HepG2 (cell line): ENCODE data around the gene SERPINA9. TPM values are rescaled to one million over a fixed set of nuclear protein-coding genes. Genes with fewer than 3 reads are reported as not detected.

ENCODE experiments used
- FOXO1 ChIP-seq: sonication (generic); formaldehyde crosslinking; IDR thresholded peaks from 2 replicates; pipeline ENCODE4 v1.4.0; 2020; ENCODE audit warnings: missing genetic modification reagents
- FOXP1 ChIP-seq, 2 experiments: fragments of 450-650 bp in 1 of 2; IDR thresholded peaks; 2 replicates each; pipeline ENCODE4 v1.6.1; 2017 to 2018; ENCODE audit warnings: antibody characterized with exemption in 1 of 2
- GATAD2A ChIP-seq: IDR thresholded peaks from 2 replicates; pipeline ENCODE4 v1.6.1; 2016
- GFI1 ChIP-seq: sonication (generic); formaldehyde crosslinking; IDR thresholded peaks from 2 replicates; pipeline ENCODE4 v1.5.0; 2020; ENCODE audit warnings: missing genetic modification reagents, mild to moderate bottlenecking, borderline replicate concordance
- HBP1 ChIP-seq: IDR thresholded peaks from 2 replicates; pipeline ENCODE4 v1.6.1; 2016; ENCODE audit warnings: low read depth, control low read depth
- MTF2 ChIP-seq: sonication (generic); formaldehyde crosslinking; IDR thresholded peaks from 2 replicates; pipeline ENCODE4 v1.5.0; 2020; ENCODE audit warnings: missing genetic modification reagents, borderline replicate concordance
- NR2F1 ChIP-seq, 2 experiments: fragments of 450-650 bp in 1 of 2; formaldehyde crosslinking in 1 of 2; IDR thresholded peaks; 2 replicates each; pipeline versions ENCODE4 v1.5.0 to v1.6.1; 2016 to 2020; ENCODE audit warnings: mild to moderate bottlenecking in 1 of 2, missing compliant biosample characterization in 1 of 2, missing genetic modification reagents in 1 of 2, moderate library complexity in 1 of 2
- PITX1 ChIP-seq: sonication (generic); formaldehyde crosslinking; IDR thresholded peaks from 2 replicates; pipeline ENCODE4 v1.5.1; 2020; ENCODE audit warnings: mild to moderate bottlenecking, missing genetic modification reagents
- RERE ChIP-seq: IDR thresholded peaks from 2 replicates; pipeline ENCODE4 v1.6.1; 2016; ENCODE audit warnings: low read depth, missing genetic modification reagents, missing compliant biosample characterization
- ZBTB38 ChIP-seq: sonication (generic); formaldehyde crosslinking; IDR thresholded peaks from 2 replicates; pipeline ENCODE4 v1.5.1; 2020; ENCODE audit warnings: mild to moderate bottlenecking, missing genetic modification reagents
- ZFP91 ChIP-seq: sonication (generic); formaldehyde crosslinking; IDR thresholded peaks from 2 replicates; pipeline ENCODE4 v1.9.0; 2022; ENCODE audit warnings: missing genetic modification reagents, mild to moderate bottlenecking, borderline replicate concordance
- ZNF337 ChIP-seq: sonication (generic); formaldehyde crosslinking; IDR thresholded peaks from 2 replicates; pipeline ENCODE4 v1.5.1; 2020; ENCODE audit warnings: missing genetic modification reagents, low read depth, mild to moderate bottlenecking, borderline replicate concordance
- ZNF503 ChIP-seq: sonication (generic); formaldehyde crosslinking; IDR thresholded peaks from 2 replicates; pipeline ENCODE4 v1.4.0; 2020; ENCODE audit warnings: missing genetic modification reagents
- ZNF780A ChIP-seq: sonication (generic); formaldehyde crosslinking; IDR thresholded peaks from 2 replicates; pipeline ENCODE4 v1.8.0; 2022; ENCODE audit warnings: mild to moderate bottlenecking, missing genetic modification reagents, moderate library complexity
- polyA plus RNA-seq, 8 experiments: library from polyadenylated mRNA; depleted of rRNA in 3 of 8; stranded (reverse) in 7 of 8; unstranded in 1 of 8; fragments of >200 nt; fragmentation: Illumina TruSeq in 4 of 8; extraction: Trizol in 4 of 8; gene quantifications; 2 replicates each; pipeline versions ENCODE4 v1.2.1 to v1.2.3, GENCODE V29; 2011 to 2016; ENCODE audit warnings: low read depth in 4 of 8, missing spikeins in 1 of 8, mixed read lengths in 1 of 8; ENCODE audit not compliant: insufficient read depth in 1 of 8
- total RNA-seq, 5 experiments: library from RNA; depleted of rRNA; stranded (reverse); fragments of >200 nt; fragmentation: Illumina TruSeq; extraction: Trizol; gene quantifications; 2 replicates each; pipeline ENCODE4 v1.2.3, GENCODE V29; 2016; ENCODE audit warnings: low read depth in 1 of 5

SERPINA9 gene
- total and polyA plus RNA-seq, 2 of the 13 experiments (the other 11 are each of a cell fraction or from before 2014, with no cell fraction given), result 0.21 TPM; not detected in 1

- TF ChIP-seq RERE (peak; percentile 48; the same call in 1 of the 2 replicates), GFI1 (CRISPR knock-in tag) (peak; percentile 43; the same call in 1 of the 2 replicates), ZNF780A (CRISPR knock-in tag) (no peak), GATAD2A (CRISPR knock-in tag) (peak; percentile 73; the same call in 1 of the 2 replicates), PITX1 (CRISPR knock-in tag) (peak; percentile 70), ZNF337 (CRISPR knock-in tag) (no peak), HBP1 (no peak), ZNF503 (CRISPR knock-in tag) (peak; percentile 84), MTF2 (no peak), FOXP1 (IDR thresholded peaks at IDR 0.05) (peak; percentile 61), FOXP1 (CRISPR knock-in tag; IDR thresholded peaks at IDR 0.05) (peak; percentile 88), NR2F1 (CRISPR knock-in tag; IDR thresholded peaks at IDR 0.05) (peak; percentile 87 to 94), ZBTB38 (CRISPR knock-in tag) (no peak), FOXO1 (peak; percentile 70; the same call in 1 of the 2 replicates), ZFP91 (CRISPR knock-in tag) (no peak)
Observed at GRCh38 chr14:94455928-94456327, 20.1 kb downstream of the SERPINA9 start (continued).
